H1 (cell line): ENCODE results near the gene IRAG1. TPM values are rescaled to one million over a fixed set of nuclear protein-coding genes. Genes with fewer than 3 reads are reported as not detected.

ENCODE experiments used
- polyA plus RNA-seq, 7 experiments: library from polyadenylated mRNA; depleted of rRNA in 3 of 7; stranded (reverse) in 5 of 7; unstranded in 2 of 7; fragments of >200 nt in 5 of 7; fragments of 200-250 nt in 2 of 7; gene quantifications; 1 replicate in 5 of 7; 2 replicates in 1 of 7; 4 replicates in 1 of 7; pipeline versions ENCODE4 v1.2.1 to v1.2.3, GENCODE V29; 2011 to 2013; ENCODE audit warnings: missing spikeins in 2 of 7, mixed read lengths in 2 of 7
- total RNA-seq: library from RNA; stranded (reverse); fragmentation: NEBNext Ultra II Directional; extraction: Animal tissue kit (Norgen Biotek cat#: 25700); gene quantifications from 2 replicates; pipeline ENCODE4 v1.2.1, GENCODE V29; 2021
- TF ChIP-seq, protein P1 (sequence below): IDR thresholded peaks from 2 replicates; pipeline ENCODE4 v1.6.1; 2012; ENCODE audit warnings: inconsistent platforms

Gene IRAG1
- total and polyA plus RNA-seq, 2 of the 8 experiments (the other 6 are each of a cell fraction or from before 2014, with no cell fraction given): 1.8 to 2.7 TPM

DNA sequence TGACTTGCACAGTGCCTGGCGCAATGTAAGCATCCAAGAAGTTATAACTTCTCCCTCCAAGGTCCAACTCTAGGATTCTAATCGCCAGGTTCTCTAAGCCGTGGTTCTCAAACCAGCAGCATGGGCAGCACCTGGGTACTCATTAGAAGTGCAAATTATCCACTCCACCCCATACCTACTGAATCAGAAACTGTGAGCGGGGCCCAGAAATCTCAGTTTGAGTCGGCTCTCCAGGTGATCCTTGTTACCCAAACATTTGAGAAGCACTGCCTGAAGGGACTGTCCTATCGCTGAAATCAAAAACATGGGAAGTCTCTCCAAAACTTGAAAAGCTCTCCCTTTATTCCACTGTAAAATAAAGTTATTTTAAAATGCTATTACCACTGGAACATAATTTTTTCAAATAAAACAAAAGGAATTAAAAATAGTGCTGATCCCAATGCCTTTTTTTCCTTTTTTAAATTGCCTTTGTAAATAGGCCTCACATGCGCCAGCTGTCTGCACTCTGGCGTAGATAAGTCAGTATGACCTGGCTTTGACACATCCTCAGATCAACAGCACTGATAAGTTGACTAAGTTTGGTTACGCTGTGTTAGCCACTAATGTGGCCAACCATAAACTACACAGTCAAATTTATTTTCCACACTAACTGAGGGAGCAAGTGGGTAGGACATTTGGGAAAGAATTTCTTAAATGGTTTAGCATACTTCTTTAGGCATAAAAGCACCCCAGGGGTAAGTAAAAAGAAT, 49.1 kb upstream of the IRAG1 start (continued):
- TF ChIP-seq, protein P1, sequence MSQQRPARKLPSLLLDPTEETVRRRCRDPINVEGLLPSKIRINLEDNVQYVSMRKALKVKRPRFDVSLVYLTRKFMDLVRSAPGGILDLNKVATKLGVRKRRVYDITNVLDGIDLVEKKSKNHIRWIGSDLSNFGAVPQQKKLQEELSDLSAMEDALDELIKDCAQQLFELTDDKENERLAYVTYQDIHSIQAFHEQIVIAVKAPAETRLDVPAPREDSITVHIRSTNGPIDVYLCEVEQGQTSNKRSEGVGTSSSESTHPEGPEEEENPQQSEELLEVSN: no peak
